UCSD-AML1 (cell line): ENCODE measurements around the gene GBP7.
"Not testable (repeated sequence)": the region's sequence is repeated elsewhere in the genome, so short reads cannot be mapped to it uniquely, and the experiment has no call there.

Experiments used
- DNase-seq: peaks from one replicate; lab custom pipeline; 2025; ENCODE audit not compliant: unreplicated experiment; lab: John Stamatoyannopoulos, UW

The GBP7 gene

GRCh38 chr1:89171067-89171438 lies 4.8 kb downstream of the GBP7 start:
- DNase-seq, result no peak

DNA sequence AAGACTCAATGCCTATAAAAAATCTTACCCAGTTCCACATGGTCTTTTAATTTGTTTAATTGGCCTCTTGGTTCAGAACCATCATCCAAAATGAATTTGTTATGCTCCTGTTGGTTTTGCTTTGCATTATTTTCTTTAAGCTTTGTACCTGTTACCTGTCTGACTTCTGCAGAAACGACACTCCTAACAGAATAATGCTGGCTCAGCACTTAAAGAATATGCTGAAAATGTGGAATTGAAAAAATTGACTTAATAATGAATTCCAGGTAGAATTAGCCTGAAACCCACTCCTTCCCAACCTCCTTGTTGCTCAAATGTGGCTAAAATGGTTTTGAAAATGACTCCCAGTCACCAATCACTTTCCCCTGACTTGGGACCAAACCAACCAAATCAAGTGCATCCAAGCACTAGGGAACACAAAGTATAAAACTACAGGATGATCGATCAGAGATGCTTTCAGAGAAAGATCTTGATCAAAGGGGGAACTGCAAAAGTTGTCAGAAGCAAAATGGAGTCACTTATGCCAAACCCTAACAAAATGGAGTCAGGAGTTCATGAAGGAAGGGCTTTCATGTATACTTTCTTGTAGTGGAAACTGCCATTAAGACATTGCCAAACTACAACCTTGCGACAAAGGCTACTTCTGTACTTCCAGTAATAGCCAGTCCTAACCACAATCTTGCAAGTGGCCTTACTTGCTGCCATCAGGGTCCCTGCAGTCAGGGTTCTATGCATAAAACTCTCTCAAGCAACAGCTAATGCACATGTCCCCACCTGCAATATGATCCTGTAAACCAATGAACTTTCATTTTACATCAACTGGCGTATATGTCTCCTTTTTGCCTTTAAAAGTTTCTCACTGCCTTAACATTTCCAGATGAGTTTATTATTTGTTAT lies 5.4 kb downstream of the GBP7 start:
- DNase-seq, result no peak

- DNase-seq, result no peak
These were observed 6.6 kb downstream of the GBP7 start for GRCh38 chr1:89169166-89169565.

- DNase-seq, result no peak
These were observed 8.1 kb downstream of the GBP7 start for GRCh38 chr1:89167590-89168230.

DNA sequence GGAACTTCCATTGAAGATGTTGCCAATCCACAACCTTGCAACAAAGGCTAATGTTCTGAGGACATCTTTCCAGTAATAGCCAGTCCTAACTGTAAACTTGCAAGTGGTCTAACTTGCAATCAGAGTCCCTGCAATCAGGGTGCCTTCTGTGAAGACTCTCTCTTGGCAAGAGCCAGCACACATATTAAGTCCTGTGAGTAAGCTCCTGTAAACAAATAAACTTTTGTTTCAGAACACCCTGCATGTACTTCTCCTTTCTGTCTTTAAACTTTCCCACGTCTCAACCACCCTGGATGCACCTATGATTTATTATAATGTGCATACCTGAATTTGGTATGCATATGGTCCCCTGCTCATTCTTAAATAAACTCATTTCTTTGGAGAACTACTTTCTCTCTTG lies 9.1 kb downstream of the GBP7 start:
- DNase-seq, result no peak

- DNase-seq, result no peak
These were observed 10.0 kb downstream of the GBP7 start for GRCh38 chr1:89165811-89166210.

- no peak for DNase-seq
These were observed 24.8 kb downstream of the GBP7 start for GRCh38 chr1:89151047-89151446.

- no peak for DNase-seq
These were observed 25.8 kb downstream of the GBP7 start for GRCh38 chr1:89149976-89150375.

- peak; percentile 23 for DNase-seq
These were observed 26.6 kb downstream of the GBP7 start for GRCh38 chr1:89149229-89149628.

- DNase-seq, result no peak
These were observed 27.8 kb downstream of the GBP7 start for GRCh38 chr1:89147678-89148658.

- no peak for DNase-seq
These were observed 29.1 kb downstream of the GBP7 start for GRCh38 chr1:89146721-89147120.

GRCh38 chr1:89143484-89143883 lies 32.3 kb downstream of the GBP7 start:
- DNase-seq, result no peak

GRCh38 chr1:89142160-89142559 lies 33.6 kb downstream of the GBP7 start:
- DNase-seq, result no peak

DNA sequence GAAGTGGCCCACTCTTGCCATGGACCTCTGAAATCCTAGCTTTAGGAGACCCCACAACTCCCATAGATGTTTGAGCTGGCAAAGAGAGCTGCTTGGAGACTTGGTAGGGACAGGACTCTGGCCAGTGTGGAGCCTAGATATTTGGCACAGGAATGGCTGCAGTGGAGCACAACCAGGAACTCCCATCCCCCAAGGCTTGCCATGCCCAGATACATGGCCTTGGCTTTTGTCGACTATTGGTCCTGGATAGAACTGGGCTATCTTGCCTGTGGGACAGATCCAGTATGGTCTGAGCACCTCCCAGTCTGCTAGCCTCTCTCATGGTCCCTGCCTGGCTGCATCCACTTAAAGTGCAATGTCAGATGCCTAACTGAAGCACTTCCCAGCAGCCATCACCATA lies 42.1 kb downstream of the GBP7 start:
- DNase-seq, result no peak

- no peak for DNase-seq
These were observed 45.1 kb downstream of the GBP7 start for GRCh38 chr1:89130716-89131115.

DNA sequence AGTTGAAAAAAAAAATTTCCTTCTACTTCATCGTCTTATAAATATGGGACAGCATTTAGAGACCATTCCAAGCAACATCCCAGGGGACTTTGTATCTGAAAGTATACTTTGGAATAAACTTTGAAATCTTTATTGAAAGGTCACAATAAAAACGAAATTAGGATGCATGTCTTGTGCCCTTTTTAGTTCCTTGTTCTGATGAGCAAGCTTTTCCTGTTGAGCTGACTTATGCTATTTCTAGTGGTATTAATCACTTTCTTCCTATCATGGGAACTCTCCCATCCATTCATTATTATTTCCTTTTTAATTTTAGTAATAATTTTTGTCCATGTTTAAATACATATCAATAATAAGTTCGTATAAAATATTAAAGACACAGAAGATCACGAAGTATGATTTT lies 45.9 kb downstream of the GBP7 start:
- DNase-seq, result no peak

- not testable (repeated sequence) for DNase-seq
These were observed 47.8 kb downstream of the GBP7 start for GRCh38 chr1:89128003-89128458.

GRCh38 chr1:89126602-89127565 lies 48.9 kb downstream of the GBP7 start:
- peak; percentile 22 for DNase-seq

- peak; percentile 26 for DNase-seq
These were observed 49.8 kb downstream of the GBP7 start, which contains the start of gene GBP2 for GRCh38 chr1:89125913-89126580. Gene GBP2 (minus strand): TSS chr1:89126114. CDS start chr1:89121966, 4,148 bp downstream.
